ENCODE data around the gene C9orf57.
"Not testable (repeated sequence)": the region's sequence is repeated elsewhere in the genome, so short reads cannot be mapped to it uniquely, and the experiment has no call there.

GRCh38 chr9:72074666-72075065, 14.3 kb upstream of the C9orf57 start:
- not testable (repeated sequence) for TF ChIP-seq CTCF (IDR thresholded peaks at IDR 0.05; ENCODE audit: insufficient read depth, low read depth, low read length); EZH2 (IDR thresholded peaks at IDR 0.05; ENCODE audit: insufficient read depth, low read length)

All from astrocyte (in vitro differentiated cells and primary cell).